ENCODE results near the gene DPYSL3.

The DPYSL3 gene

DNA sequence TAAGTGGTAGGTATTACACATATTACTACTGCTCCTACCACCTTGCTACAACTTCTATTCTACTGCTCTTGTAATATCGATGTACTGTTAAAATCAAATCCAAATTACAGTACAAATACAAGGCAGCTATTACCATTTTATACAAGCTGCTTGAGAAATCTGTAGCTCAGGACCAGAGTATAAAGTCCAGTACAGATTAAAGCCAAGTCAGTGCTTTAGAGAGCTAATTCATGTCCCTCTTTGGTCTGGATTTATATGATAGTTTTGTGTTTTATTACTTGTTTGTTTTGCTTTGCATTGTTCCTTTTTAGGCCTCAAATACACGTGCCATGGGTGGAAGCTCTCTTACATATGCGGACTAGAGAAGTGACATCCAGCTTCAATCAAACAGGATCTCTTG, 75.8 kb downstream of the DPYSL3 start:
- DNase-seq: no peak

DNA sequence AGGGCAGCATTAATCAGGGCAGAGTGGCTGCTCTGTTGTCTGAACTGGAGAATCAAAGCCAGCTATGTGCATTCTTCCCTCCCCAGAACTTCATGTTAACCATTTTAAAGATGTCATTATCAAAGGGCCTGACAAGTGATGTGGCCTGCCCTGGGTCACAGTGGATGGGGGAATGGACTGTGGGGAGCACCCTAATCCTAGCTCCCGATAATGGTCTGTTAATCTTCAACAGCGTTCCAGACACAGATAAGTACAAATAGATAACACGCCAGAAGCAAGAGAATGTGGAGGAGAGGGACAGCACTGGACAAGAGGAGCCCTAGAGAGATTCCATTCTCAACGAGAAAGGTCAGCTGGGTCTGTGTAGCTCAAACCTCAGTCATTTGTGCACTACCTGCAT, 77.5 kb downstream of the DPYSL3 start:
- DNase-seq: no peak

DNA sequence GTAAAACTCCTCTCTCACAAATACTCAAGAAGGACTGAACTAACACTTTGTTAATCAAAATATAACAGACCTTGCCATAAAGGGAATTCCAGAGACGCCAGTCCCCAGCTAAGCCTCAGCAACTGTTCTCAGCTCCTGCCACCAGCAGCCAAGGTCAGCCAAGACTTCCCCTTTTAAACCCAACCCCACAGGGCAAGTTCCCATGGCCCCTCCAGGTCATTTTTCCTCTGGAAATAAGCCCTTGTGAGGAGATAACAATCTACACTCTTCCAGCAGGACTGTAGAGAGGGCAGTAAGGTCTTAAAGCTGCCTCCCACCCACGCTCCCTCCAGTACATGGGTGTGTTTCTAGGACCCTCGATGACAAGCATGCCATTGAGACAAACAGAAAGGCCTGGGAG, 78.3 kb downstream of the DPYSL3 start:
- no peak for DNase-seq

DNA sequence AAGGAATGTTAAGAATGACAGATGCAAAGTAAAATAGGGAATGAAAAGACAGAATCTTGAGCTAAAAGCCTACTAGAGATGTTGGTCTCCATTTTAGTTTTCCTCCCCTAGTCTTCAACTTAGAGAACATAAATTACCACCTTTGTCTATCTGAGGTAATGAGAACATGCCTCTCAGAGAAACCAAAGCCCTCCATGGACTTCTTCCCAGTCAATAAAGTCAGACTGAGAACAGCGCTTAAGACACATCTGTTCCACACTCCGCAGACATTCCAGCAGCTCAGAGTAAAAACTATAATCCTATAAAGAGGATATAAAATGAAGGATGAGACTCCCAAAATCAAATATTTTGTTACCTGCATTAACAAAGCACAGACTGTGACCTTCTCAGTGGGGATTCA, 79.2 kb downstream of the DPYSL3 start:
- DNase-seq: no peak

DNA sequence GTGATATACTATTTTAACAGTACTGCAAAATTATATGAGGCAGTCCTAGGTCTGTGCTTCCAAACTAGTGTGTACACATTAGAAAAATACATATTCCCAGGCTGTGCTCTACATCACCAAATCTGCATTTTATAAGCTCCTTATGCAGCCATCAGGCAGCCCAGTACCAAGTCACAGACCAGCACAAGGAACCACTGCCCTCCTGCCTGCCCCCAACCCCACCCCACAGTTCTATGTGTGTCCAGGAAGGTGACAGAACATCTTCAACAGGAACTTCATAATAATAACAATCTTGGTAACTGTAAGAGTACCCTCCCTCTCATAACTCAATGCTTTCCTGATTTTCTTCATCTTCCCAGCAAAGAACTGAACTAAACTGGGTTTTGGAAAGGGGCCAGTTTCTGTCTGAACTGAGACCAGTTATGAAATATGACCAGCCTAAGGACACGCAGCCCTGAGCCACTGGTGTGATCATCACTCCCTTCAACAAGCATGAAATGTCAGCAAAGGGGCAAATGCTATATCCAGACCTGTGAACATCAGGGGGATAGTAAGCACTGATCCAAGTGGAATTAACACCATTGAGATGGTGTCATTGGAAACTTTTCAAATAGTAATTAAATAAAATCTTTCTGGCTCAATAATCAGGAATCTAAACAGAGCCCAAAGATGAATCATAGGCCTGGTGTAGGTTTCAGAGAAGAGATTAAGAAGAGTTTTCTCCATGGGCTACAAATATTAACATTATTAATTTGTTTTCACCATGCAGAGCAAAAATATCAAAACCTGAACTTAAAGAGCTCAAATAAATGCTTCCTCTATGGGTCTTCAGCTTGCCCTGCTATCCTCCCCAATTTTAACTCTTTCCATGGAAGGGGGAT, 82.1 kb downstream of the DPYSL3 start:
- DNase-seq: no peak

DNA sequence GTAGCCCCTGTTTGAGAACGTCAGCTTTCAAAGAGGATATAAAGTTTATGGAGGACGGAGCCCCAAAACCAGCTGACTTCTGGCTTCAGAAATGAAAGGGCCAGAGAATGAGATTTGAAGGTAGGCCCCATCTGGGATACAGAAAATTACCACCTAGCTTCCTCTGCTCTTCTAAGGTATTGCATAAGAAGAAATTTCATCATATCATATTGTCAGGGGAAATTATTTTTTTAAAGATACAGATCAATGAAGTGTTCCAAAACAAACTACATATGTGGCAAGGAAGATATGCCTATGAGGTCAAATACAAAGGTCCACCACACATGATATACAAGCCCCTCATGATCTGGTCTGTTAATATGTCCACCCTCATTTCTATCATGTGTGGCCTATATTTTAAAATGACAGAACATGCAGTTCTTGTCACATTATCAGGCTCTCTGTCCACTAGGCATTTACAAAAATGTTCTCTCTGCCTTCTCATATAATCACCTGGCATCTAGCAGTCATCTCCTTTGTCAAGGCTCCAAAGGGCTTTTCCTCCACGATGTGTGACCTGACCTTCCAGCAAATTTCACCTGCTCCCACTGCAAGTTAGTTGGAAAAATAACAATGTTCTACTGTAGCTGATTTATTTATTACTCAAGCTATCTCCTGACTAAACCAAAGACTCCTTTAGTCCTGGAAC, 83.1 kb downstream of the DPYSL3 start:
- DNase-seq: no peak

DNA sequence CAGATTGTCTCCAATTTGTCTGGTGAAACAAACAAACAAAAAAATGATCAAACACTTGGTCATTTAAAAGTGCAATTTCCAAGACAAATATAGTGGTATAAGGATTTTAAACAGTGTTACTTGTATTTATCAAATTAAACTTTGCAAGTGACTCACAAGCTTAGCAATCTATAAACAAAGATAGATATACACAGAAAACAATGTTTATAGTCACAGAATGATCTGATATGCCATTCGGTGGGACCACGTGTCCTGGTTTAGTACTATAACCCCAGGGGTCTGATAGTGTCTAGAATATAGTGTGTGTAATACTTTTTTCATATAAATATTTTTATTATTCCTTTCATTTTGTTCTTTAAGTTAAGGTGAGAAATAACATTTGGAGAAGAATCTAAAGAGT, 91.3 kb downstream of the DPYSL3 start:
- no peak for DNase-seq

DNA sequence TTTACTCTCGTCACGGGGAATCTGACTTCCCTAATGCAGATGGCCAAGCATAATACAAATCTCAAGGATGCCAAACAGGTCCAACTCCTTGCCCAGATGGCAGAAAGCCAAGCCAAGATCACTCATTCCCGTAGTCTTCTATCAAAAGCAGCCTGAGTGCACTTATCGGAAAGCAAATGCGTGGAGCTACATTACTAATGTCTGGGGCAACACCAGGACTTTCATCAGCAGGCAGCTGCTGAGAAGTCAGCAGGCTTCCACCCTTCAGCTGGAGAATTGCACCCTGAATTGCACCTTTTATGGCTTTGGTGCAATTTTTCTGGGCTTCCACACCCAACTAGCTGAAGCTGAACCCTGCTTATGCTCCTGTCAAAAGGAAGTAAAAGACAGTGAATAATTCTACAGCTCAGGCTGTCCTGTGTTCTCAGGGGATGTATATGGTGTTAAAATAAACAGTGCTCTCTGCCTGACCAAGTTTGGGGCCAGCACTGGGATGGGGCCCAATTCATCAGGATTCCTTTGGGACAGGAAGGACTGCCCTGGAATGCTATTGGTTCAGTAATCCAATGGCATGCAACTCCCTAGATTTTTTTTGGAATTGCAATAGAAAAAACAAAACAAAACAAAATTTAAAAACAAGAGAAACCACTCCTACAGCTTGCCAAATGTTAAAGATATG, 92.6 kb downstream of the DPYSL3 start:
- no peak for DNase-seq

DNA sequence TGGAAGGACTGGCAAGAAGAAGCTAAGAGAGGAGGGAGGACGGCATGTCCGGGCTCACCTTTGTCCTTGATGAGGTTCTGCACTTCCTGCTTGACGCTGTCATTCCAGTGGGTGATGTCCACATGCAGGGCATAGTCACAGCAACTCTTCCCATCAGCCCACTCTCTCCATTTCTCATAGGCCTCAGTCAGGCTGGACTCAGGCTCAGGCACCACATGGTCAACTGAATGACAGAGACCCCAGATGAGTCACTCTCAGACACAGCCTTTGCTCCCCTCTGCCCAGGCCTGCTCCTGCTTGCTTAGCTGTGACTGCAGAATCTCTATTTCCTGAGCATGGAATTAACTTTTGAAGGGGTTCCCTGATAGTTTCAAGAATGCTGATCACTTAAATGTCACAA, 94.2 kb downstream of the DPYSL3 start:
- DNase-seq: no peak

DNA sequence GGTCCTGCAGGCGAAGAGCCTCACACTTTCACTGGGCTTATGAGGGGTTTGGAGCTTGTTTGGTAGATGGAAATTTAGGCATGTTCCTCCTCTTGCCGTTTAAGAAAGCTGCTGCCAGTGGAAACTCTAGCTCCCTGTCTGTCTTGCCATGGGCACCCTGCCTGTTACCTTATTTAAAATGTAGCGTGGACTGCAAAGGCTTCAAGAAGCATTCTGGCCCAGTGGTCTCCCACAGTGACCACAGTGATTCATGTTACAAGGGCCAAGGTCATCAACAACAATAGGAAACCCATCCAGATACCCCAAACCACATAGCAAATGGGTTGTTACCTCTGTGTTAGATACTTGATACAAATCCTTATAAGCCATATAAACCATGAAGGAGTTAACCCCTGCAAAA, 96.6 kb downstream of the DPYSL3 start:
- DNase-seq: no peak

DNA sequence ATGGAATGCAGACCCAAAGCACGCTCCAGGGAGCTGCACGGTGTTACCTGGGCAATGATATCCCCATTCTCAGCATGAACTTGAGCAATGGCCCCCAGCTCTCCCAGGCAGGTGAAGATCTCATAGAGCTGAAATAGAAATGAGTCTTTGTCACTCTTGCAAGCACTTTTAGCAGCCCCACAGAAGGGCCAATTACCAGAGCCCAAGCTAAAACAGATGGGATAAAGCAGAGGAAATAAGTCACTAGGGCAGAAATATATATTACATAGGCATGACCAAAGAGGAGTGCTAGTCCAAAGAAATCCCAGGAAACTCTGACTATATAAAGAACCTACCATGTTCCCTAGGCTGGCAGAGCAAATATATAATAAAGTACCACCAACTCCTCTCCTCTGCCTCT, 97.3 kb downstream of the DPYSL3 start:
- no peak for DNase-seq

DNA sequence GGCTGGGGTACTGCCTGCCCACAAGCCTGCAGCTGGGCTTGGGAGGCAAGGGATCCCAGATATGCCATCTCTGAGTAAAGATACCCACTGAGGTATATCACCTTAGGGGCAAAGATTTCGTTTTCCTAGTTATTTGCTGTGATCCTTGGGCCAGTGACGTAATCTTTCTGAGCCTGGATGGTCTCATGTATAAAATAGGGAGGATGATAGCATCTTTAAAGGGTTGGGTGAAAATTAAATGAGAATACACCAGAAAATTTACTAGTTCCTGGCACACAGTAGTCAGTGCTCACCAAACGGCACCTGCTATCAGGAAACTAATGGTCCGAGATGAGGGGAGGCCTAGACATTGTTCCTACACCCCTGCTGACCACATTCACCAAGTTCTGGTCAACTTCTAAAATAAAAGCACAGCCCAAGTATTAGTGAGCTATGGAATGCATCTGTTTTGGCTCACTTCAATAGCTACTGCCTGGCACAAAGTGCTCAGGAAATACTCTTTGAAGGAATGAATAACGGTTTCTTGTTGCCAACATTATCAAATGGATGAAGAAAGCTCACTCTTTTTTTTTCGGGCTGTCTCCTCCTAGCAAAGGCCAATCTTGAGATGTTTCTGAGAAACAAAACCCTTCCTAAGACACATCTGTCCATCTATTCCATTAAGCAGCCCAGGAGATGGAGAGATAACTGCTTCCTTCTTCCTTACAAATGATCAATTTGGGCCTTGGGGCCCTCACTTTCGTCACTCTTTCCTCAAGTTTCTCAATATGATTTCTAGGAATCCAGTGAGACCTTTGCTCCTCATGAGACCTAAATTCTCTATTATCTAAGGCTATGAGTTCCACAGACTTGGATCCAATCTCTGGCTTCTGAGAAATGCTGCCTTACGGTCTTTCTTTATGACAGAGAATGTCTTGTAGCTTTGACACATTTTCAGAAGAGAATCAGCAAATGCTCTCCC, 98.2 kb downstream of the DPYSL3 start:
- no peak for DNase-seq

DNA sequence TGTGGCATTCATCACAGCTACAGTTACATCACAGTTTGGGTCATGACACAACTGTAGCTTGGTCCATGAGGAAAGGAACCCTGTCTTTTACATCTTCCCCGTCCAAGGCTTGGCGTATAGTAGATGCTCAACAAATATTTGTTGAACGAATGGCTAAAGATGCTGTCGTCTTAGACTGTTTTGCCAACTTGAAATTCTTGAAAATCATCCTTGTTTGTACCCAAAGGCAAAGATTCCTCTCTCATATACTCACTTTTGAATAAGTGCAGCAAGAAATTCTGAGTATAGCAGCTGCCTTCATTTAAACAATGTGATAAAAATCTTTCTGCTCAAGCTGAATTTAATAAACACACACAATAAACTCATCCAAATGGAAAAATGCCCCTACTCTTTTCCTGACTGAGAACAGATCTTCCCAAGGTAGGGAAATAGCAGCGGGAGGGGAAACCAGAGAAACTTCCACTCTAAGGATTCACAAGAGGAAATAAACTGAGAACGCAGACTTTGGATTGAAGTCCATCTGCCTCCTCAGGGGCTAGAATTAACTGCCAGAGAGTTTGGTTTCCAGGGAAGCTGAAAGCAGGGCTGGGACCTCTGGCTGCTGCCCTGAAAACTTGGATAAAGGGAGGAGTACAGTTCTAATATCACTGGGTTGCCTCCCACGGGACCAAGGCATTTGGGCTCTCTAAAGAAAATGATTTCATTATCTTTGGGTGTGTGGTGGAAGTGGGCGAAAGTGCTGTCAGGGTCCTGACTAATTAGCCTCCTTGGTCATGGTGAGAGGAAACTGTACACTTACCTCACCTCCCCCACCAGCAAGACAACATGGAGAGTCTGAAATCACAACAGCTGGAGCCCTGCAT, 99.1 kb downstream of the DPYSL3 start:
- no peak for DNase-seq

DNA sequence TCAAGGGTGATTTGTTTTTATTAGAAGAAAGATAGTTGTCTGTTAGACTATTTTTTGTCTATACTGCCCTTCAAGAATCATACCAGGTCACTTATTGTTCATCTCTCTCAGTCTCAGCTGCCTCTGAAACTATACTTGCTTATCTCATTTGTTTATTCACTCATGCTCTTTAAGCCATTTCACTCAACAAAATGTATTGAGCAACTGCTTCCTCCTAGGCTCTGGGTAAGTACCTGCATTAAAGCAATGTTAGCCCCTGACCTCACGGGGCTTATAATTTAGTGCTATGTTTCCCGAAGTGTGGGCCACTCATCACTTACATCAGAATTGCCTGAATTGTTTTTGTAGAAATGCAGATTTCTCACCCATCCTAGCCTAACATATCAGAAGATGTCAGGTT, 100.9 kb downstream of the DPYSL3 start:
- no peak for DNase-seq

DNA sequence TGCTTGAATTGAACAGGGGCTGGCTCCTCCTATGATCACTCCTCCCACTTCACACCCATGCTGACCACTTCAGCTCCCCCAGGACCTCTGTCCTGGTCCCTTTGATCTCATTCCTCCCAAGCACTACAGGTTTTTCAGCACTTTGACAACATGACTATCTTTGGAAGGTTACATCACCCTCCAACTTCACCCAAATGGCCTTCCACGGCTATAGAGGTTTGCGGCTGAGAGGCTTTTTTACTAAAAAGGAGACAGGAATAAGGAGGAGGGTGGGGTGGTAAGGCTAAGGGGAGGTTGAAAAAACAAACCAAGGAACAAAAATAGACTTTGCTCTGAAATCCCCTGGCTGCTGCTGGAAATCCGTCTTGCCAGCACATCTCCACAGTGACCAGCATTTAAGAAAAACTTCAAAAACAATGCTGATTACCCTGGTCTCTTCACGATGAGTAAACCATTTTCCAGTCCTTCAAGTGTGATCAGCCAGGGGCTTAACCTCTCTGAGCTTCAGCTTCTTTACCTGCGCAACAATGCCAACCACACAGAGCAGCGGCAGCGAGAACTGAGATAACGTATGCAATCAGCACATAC, 102.7 kb downstream of the DPYSL3 start:
- DNase-seq: no peak

DNA sequence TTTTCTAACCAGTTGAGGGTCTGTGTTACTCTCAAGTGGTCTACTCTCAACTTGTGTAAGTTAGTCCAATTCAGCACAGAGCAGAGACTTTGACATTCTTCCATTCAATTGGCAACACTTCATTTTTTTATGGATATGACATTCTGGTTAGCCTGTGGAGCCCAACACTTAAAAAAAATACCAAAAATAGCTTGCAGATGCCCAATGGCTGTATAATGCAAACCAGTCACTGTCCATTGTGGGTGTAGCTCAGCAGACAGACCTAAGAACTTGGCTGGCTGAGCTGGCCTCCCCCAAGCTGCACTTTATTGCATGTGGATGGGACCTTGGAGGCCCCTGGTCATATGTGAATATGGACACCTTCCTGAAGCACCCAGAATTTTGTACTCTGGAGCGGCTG, 103.2 kb downstream of the DPYSL3 start:
- DNase-seq: no peak

DNA sequence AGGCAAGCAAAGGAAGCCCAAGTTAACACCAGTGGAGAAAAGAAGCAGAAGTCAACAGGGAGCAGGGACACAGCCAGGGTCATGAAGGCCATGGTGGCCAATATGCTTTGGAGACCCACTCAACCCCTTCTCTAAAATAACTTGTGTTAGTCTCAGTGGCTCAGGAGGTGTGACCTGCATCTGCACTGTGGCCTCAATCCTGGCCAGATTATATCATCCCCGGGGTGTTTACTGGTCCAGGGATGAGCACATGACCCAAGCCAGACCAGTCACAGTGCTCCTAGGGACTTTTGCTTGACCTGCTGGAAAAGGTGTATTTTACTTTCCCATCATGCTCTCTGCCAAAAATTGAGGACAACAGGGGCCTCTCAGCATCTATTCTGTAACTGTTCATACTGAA, 105.2 kb downstream of the DPYSL3 start:
- DNase-seq: no peak

DNA sequence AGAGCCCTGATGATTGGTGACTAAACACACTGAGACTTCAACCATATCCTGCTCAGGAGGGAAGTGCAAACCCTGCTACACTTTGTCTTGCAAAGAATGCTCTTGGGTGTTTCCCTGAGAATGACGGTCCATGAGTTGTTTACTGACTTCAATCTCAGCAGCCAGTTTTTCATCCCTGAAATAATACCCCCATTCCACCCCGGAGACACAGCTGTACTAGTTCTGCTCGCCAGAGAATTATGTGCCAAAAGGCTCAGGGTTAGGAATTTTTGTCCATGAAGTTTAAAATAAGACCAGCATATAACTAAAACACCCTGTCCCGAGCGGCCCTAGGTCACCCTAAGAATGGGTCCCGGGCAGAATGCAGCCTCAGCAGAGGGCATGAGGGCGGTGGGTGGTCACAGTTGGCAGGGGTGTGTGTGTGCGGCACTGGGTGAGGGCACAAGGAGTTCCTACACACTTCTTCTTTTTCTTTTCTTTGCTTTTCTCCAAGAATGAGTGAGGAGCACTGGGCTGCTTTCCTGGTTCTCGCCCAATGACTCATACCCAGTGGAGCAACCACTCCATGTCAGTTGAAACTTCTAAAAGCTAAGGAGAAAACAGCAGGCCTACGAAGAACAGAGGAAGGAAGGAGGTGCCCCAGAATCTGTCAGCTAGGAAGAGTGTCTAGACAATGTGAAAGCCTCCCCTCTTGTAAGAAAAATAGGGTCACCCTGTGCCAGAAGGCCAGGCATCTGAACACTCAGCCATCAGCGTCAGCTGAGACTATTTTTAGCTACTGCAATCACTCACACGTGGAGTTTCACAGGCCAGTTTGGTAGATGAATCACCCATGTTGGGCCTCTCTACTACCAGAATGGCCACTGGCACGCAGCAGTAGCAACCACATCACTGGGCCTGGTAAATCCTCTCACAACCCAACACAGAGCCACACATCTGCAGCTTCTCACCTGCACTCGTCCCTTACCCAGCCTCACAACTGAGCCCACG, 105.9 kb downstream of the DPYSL3 start:
- DNase-seq: no peak

DNA sequence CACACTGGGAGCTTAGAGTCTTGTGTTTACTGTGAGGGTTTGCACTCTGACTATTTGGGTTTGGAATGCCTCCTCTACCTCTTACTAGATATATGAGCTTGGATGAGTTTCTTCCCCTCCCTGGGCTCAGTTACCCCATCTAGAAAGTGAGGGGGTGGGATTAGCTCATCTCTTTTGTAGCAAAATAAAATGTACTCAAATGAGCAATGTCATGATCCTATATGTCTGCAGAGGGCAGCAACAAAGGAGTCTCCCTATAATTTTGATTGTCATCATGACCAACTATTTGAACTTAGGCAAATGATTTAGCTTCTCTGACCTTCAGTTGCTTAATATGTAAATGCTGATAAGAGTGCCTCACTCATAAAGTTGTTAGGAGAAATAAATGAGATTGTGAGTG, 109.0 kb downstream of the DPYSL3 start:
- no peak for DNase-seq
